ENCODE measurements around the gene DCAF5. TPM values are rescaled to one million over a fixed set of nuclear protein-coding genes. Genes with fewer than 3 reads are reported as not detected.
A peak's percentile ranks its signal among the peaks of the same experiment; 100 is the strongest.

Gene DCAF5
- total and polyA plus RNA-seq, 12 donors = 14.1 to 63.1 (median 57.4) TPM

GRCh38 chr14:69006346-69006745 lies 146.6 kb downstream of the DCAF5 start:
- Histone ChIP-seq H3K27me3 (no peaks in the 10 kb centered on the region), H3K36me3 (no peaks in the 10 kb centered on the region), H3K27ac (peak overlapping the region in 2 of 10 donors; percentile 1 to 59), H3K4me1 (peaks cover 0 to 25% (median 0%) of the 10 kb centered on the region in 9 donors), H3K4me3 (no peak overlapping the region), H3K9me3 (no peaks in the 10 kb centered on the region)
- WGBS, 2 donors = 97% methylated on average over 5 of the region's 5 CpGs
- intact Hi-C loops (cut with DNase I) = loop anchor here in 1 of 10 donors (10.0 kb wide), 1 partner anchor 88 kb away; no protein-coding TSS in a partner anchor
- peak in 1 of 8 donors; percentile 14 for ATAC-seq
- no peak for DNase-seq
- TF ChIP-seq CTCF (IDR thresholded peaks at IDR 0.05) = no peak

- H3K27ac ChIP-seq = peak overlapping the region in 2 of 10 donors; percentile 1 to 59
These were observed 147.3 kb downstream of the DCAF5 start for GRCh38 chr14:69005432-69006148.

GRCh38 chr14:69004731-69005431 lies 148.0 kb downstream of the DCAF5 start:
- intact Hi-C loops (cut with DNase I) = loop anchor here in 6 of 10 donors (1.0 to 10.0 kb wide), 4 partner anchors 90 to 143 kb away; no protein-coding TSS in a partner anchor
- ATAC-seq (no peak), DNase-seq (no peak)
- peak overlapping the region in 1 of 10 donors; percentile 54 for H3K27ac ChIP-seq
- H3K9me3 ChIP-seq = no peaks in the 10 kb centered on the region
- 74 to 75% methylated on average over 7 of the region's 7 CpGs for WGBS, 2 donors
- no peaks in the 10 kb centered on the region for H3K27me3 ChIP-seq
- H3K4me1 ChIP-seq = peaks cover 0 to 25% (median 0%) of the 10 kb centered on the region in 9 donors
- no peak overlapping the region for H3K4me3 ChIP-seq
- no peak for TF ChIP-seq CTCF (IDR thresholded peaks at IDR 0.05)
- H3K36me3 ChIP-seq = no peaks in the 10 kb centered on the region

More at GRCh38 chr14:69005432-69006148, 147.3 kb downstream of the DCAF5 start:
- peak; percentile 8 to 88 (median 65) for ATAC-seq
- H3K27me3 ChIP-seq = no peaks in the 10 kb centered on the region
- H3K4me1 ChIP-seq = peaks cover 0 to 25% (median 0%) of the 10 kb centered on the region in 9 donors
- no peaks in the 10 kb centered on the region for H3K9me3 ChIP-seq
- H3K36me3 ChIP-seq = no peaks in the 10 kb centered on the region
- TF ChIP-seq CTCF (IDR thresholded peaks at IDR 0.05) = no peak
- 64 to 67% methylated on average over 11 of the region's 11 CpGs for WGBS, 2 donors
- intact Hi-C loops (cut with DNase I) = loop anchor here in 1 of 10 donors (10.0 kb wide), 1 partner anchor 89 kb away; no protein-coding TSS in a partner anchor
- peak; percentile 29 to 52 for DNase-seq
- H3K4me3 ChIP-seq = no peak overlapping the region

GRCh38 chr14:69003626-69004025 lies 149.3 kb downstream of the DCAF5 start:
- intact Hi-C loops (cut with DNase I) = loop anchor here in 7 of 10 donors (1.0 to 10.0 kb wide), 5 partner anchors 91 to 141 kb away; no protein-coding TSS in a partner anchor
- Histone ChIP-seq H3K27ac (no peak overlapping the region), H3K4me3 (no peak overlapping the region), H3K9me3 (no peaks in the 10 kb centered on the region), H3K4me1 (peaks cover 0 to 21% (median 0%) of the 10 kb centered on the region in 9 donors), H3K27me3 (no peaks in the 10 kb centered on the region), H3K36me3 (no peaks in the 10 kb centered on the region)
- ATAC-seq (no peak), DNase-seq (no peak)
- WGBS, 2 donors = 90 to 95% methylated on average over 10 of the region's 10 CpGs
- no peak for TF ChIP-seq CTCF (IDR thresholded peaks at IDR 0.05)
